ENCODE measurements around the gene SH3PXD2A.

SH3PXD2A gene

GRCh38 chr10:103879409-103879808 lies 24.0 kb upstream of the SH3PXD2A start:
- DNase-seq = no peak

- peak in 1 of 58 donors; percentile 9 for DNase-seq
Measured at GRCh38 chr10:103877861-103878260, 22.5 kb upstream of the SH3PXD2A start.

GRCh38 chr10:103876155-103876554 lies 20.8 kb upstream of the SH3PXD2A start:
- DNase-seq = no peak

GRCh38 chr10:103874730-103875129 lies 19.4 kb upstream of the SH3PXD2A start:
- DNase-seq = no peak

GRCh38 chr10:103872137-103872931 lies 17.0 kb upstream of the SH3PXD2A start:
- no peak for DNase-seq

- DNase-seq = no peak
Measured at GRCh38 chr10:103871006-103871405, 15.6 kb upstream of the SH3PXD2A start.

GRCh38 chr10:103870516-103870915 lies 15.1 kb upstream of the SH3PXD2A start:
- no peak for DNase-seq

- DNase-seq = no peak
Measured at GRCh38 chr10:103869336-103869735, 14.0 kb upstream of the SH3PXD2A start.

- DNase-seq = no peak
Measured at GRCh38 chr10:103868200-103868599, 12.8 kb upstream of the SH3PXD2A start.

GRCh38 chr10:103861505-103861904 lies 6.1 kb upstream of the SH3PXD2A start:
- no peak for DNase-seq

- DNase-seq = peak in 46 of 58 donors; percentile 3 to 80 (median 53)
Measured at GRCh38 chr10:103859161-103860086, 4.0 kb upstream of the SH3PXD2A start.

- DNase-seq = no peak
Measured at GRCh38 chr10:103858360-103858759, 3.0 kb upstream of the SH3PXD2A start.

GRCh38 chr10:103856797-103857170 lies 1.4 kb upstream of the SH3PXD2A start:
- peak in 1 of 58 donors; percentile 34 for DNase-seq

- DNase-seq = peak in 2 of 58 donors; percentile 49 to 58
Measured at GRCh38 chr10:103855852-103856796, 748 bp upstream of the SH3PXD2A start.

GRCh38 chr10:103854686-103855391 lies 537 bp downstream of the SH3PXD2A start:
- peak in 16 of 58 donors; percentile 29 to 59 (median 44) for DNase-seq

GRCh38 chr10:103854265-103854685 lies 1.1 kb downstream of the SH3PXD2A start:
- DNase-seq = no peak

GRCh38 chr10:103853428-103854264 lies 1.7 kb downstream of the SH3PXD2A start:
- peak in 3 of 58 donors; percentile 23 to 35 (median 30) for DNase-seq

- peak in 1 of 58 donors; percentile 12 for DNase-seq
Measured at GRCh38 chr10:103852856-103853255, 2.5 kb downstream of the SH3PXD2A start.

- no peak for DNase-seq
Measured at GRCh38 chr10:103852189-103852711, 3.1 kb downstream of the SH3PXD2A start.
